ENCODE measurements around the gene AQP2. TPM values are rescaled to one million over a fixed set of nuclear protein-coding genes. Genes with fewer than 3 reads are reported as not detected.

The AQP2 gene
- total RNA-seq, 1 experiment from 2014 or later, result not detected

DNA sequence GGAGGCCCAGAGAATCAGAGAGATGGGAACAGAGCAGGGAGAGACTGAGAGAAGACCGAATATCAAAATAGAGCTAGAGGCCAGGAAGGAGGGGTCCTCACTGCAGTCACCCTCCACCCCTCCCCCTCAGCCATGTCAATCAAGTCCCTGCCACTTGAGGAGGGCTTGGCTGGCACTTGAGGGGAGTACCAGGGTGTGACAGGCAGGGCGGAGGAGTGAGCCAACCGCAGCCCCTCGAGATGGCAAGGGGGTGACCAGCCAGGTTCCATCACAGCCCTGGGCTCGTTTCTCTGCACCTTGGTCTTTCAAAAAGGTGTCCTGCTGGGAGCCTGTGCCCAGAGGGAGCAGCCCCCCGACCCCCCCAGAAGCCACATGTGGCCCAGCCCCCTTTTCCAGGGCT lies 15.3 kb downstream of the AQP2 start:
- H3K27me3 ChIP-seq (ENCODE audit: insufficient read depth, low read length), result 0 out of 2 replicates have a peak, but pooled peaks cover 3% of the 10 kb centered on the region
- POLR2A ChIA-PET, result no interaction called here

More for the DNA sequence above, 15.3 kb downstream of the AQP2 start:
- Histone ChIP-seq H3K27ac (ENCODE audit: low read depth, low read length) (no peak overlapping the region), H2AFZ (ENCODE audit: low read depth, low read length, poor library complexity, severe bottlenecking) (no peak overlapping the region), H3K4me3 (replicated peaks in 1 of 2; ENCODE audit: low read depth in 1 of 2, low read length in 2 of 2) (no peak overlapping the region), H3K79me2 (ENCODE audit: insufficient read depth, low read length) (no peaks in the 10 kb centered on the region), H3K4me1 (ENCODE audit: control insufficient read depth in 1 of 2, insufficient read depth in 2 of 2, low read length in 2 of 2) (peaks cover 10 to 32% of the 10 kb centered on the region in 2 experiments), H3K36me3 (ENCODE audit: control insufficient read depth in 1 of 2, insufficient read depth in 2 of 2, low read length in 2 of 2) (no peaks in the 10 kb centered on the region), H4K20me1 (ENCODE audit: insufficient read depth) (no peaks in the 10 kb centered on the region), H3K4me2 (ENCODE audit: low read length) (no peak overlapping the region), H3K9ac (ENCODE audit: low read length) (no peak overlapping the region), H3K9me2 (ENCODE audit: insufficient read depth) (no peaks in the 10 kb centered on the region), H3K9me3 (ENCODE audit: control insufficient read depth in 1 of 2, insufficient read depth in 1 of 2, low read depth in 1 of 2, low read length in 2 of 2) (no peaks in the 10 kb centered on the region)
- RAD21 ChIA-PET (ENCODE audit: low non-redundant PET in 1 of 2, low total read pairs in 2 of 2, uncharacterized antibody in 2 of 2, unreplicated experiment in 2 of 2), result interaction anchor here (0.6 to 2.0 kb wide), 6 partner anchors 91 to 105 kb away, joined by 3 to 9 read pairs (median 6); no protein-coding TSS in a partner anchor
- ATAC-seq, result no peak
- no TSS peak for BruUV-seq (replicated peaks)
- CTCF ChIA-PET, result interaction anchor here (1.5 to 4.0 kb wide), 7 partner anchors 7 to 188 kb away, joined by 4 to 65 read pairs (median 32); no protein-coding TSS in a partner anchor
- no peak for TF ChIP-seq ATF3 (IDR thresholded peaks at IDR 0.05)
- TF ChIP-seq SRF (IDR thresholded peaks at IDR 0.05; ENCODE audit: low read depth), result no peak
- no peak for TF ChIP-seq RAD21 (IDR thresholded peaks at IDR 0.05; ENCODE audit: low read depth)
- TF ChIP-seq ZNF274 (IDR thresholded peaks at IDR 0.05; ENCODE audit: low read depth, low read length), result no peak
- TF ChIP-seq SIN3A (IDR thresholded peaks at IDR 0.05; ENCODE audit: low read depth), result no peak
- TF ChIP-seq ELF1 (IDR thresholded peaks at IDR 0.05; ENCODE audit: borderline replicate concordance, low read depth), result no peak
- no peak for TF ChIP-seq JUND (IDR thresholded peaks at IDR 0.05)
- no peak for TF ChIP-seq SP1 (IDR thresholded peaks at IDR 0.05; ENCODE audit: low read depth)
- no peak for TF ChIP-seq ZFX (IDR thresholded peaks at IDR 0.05)
- no peak for TF ChIP-seq ZBTB33 (IDR thresholded peaks at IDR 0.05; ENCODE audit: extremely low read depth, insufficient replicate concordance, low read length)
- TF ChIP-seq, protein P1, sequence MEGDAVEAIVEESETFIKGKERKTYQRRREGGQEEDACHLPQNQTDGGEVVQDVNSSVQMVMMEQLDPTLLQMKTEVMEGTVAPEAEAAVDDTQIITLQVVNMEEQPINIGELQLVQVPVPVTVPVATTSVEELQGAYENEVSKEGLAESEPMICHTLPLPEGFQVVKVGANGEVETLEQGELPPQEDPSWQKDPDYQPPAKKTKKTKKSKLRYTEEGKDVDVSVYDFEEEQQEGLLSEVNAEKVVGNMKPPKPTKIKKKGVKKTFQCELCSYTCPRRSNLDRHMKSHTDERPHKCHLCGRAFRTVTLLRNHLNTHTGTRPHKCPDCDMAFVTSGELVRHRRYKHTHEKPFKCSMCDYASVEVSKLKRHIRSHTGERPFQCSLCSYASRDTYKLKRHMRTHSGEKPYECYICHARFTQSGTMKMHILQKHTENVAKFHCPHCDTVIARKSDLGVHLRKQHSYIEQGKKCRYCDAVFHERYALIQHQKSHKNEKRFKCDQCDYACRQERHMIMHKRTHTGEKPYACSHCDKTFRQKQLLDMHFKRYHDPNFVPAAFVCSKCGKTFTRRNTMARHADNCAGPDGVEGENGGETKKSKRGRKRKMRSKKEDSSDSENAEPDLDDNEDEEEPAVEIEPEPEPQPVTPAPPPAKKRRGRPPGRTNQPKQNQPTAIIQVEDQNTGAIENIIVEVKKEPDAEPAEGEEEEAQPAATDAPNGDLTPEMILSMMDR (IDR thresholded peaks at IDR 0.05 in 2 of 3, conservative IDR thresholded peaks at IDR 0.05 in 1 of 3; ENCODE audit: borderline replicate concordance in 1 of 3, insufficient read depth in 1 of 3, low read depth in 2 of 3, low read length in 2 of 3), result no peak
- no peak for TF ChIP-seq POLR2A (IDR thresholded peaks at IDR 0.05; ENCODE audit: borderline replicate concordance, extremely low read depth, insufficient read depth, insufficient read length)
- TF ChIP-seq, protein P2, sequence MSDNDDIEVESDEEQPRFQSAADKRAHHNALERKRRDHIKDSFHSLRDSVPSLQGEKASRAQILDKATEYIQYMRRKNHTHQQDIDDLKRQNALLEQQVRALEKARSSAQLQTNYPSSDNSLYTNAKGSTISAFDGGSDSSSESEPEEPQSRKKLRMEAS (IDR thresholded peaks at IDR 0.05), result no peak
- TF ChIP-seq, protein P3, sequence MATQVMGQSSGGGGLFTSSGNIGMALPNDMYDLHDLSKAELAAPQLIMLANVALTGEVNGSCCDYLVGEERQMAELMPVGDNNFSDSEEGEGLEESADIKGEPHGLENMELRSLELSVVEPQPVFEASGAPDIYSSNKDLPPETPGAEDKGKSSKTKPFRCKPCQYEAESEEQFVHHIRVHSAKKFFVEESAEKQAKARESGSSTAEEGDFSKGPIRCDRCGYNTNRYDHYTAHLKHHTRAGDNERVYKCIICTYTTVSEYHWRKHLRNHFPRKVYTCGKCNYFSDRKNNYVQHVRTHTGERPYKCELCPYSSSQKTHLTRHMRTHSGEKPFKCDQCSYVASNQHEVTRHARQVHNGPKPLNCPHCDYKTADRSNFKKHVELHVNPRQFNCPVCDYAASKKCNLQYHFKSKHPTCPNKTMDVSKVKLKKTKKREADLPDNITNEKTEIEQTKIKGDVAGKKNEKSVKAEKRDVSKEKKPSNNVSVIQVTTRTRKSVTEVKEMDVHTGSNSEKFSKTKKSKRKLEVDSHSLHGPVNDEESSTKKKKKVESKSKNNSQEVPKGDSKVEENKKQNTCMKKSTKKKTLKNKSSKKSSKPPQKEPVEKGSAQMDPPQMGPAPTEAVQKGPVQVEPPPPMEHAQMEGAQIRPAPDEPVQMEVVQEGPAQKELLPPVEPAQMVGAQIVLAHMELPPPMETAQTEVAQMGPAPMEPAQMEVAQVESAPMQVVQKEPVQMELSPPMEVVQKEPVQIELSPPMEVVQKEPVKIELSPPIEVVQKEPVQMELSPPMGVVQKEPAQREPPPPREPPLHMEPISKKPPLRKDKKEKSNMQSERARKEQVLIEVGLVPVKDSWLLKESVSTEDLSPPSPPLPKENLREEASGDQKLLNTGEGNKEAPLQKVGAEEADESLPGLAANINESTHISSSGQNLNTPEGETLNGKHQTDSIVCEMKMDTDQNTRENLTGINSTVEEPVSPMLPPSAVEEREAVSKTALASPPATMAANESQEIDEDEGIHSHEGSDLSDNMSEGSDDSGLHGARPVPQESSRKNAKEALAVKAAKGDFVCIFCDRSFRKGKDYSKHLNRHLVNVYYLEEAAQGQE (IDR thresholded peaks at IDR 0.05; ENCODE audit: low read depth), result no peak
- no peak for TF ChIP-seq EZH2phosphoT487 (IDR thresholded peaks at IDR 0.05; ENCODE audit: borderline replicate concordance)
- TF ChIP-seq POLR2AphosphoS5 (IDR thresholded peaks at IDR 0.05; ENCODE audit: low read depth, low read length), result no peak
- TF ChIP-seq FOSL1 (IDR thresholded peaks at IDR 0.05; ENCODE audit: low read depth), result no peak
- TF ChIP-seq EZH2 (IDR thresholded peaks at IDR 0.05), result no peak
- no peak for DNase-seq (ENCODE audit: low read depth, low spot score)
- intact Hi-C loops (cut with micrococcal nuclease), result loop anchor here (2.0 to 10.0 kb wide), 3 partner anchors 99 to 209 kb away; no protein-coding TSS in a partner anchor

Measured in HCT116 (cell line).